Smooth muscle cell (in vitro differentiated cells): ENCODE measurements around the gene BLOC1S4. TPM values are rescaled to one million over a fixed set of nuclear protein-coding genes. Genes with fewer than 3 reads are reported as not detected.

Source experiments
- DNase-seq: peaks from one replicate; lab custom pipeline; 2025; ENCODE audit not compliant: unreplicated experiment; lab: John Stamatoyannopoulos, UW
- H2AFZ ChIP-seq: fragments of 200-600 bp; sonication (generic); 2 replicates; pipeline ENCODE4 v1.6.0; 2016; ENCODE audit warnings: antibody characterized with exemption, low read depth, mild to moderate bottlenecking
- H3F3A ChIP-seq: fragments of 200-600 bp; sonication (generic); 2 replicates; pipeline ENCODE4 v1.6.0; 2017; ENCODE audit warnings: antibody characterized with exemption, low read depth
- H3K27ac ChIP-seq: fragments of 200-600 bp; sonication (generic); 2 replicates; pipeline ENCODE4 v1.5.1; 2016; ENCODE audit warnings: low read depth, mild to moderate bottlenecking
- H3K27me3 ChIP-seq: fragments of 200-600 bp; sonication (generic); 2 replicates; pipeline ENCODE4 v1.6.1; 2016; ENCODE audit warnings: low read depth, mild to moderate bottlenecking
- H3K36me3 ChIP-seq: fragments of 200-600 bp; sonication (generic); 2 replicates; pipeline ENCODE4 v1.5.1; 2016; ENCODE audit warnings: low read depth
- H3K4me1 ChIP-seq: fragments of 200-600 bp; sonication (generic); 2 replicates; pipeline ENCODE4 v1.5.1; 2016; ENCODE audit warnings: low read depth
- H3K4me2 ChIP-seq: fragments of 200-600 bp; sonication (generic); 2 replicates; pipeline ENCODE4 v1.6.0; 2016; ENCODE audit warnings: mild to moderate bottlenecking
- H3K4me3 ChIP-seq: fragments of 200-600 bp; sonication (generic); 2 replicates; pipeline ENCODE4 v1.5.1; 2016; ENCODE audit warnings: mild to moderate bottlenecking
- H3K79me2 ChIP-seq: fragments of 200-600 bp; sonication (generic); 2 replicates; pipeline ENCODE4 v1.6.0; 2016; ENCODE audit warnings: low read depth, mild to moderate bottlenecking
- H3K9ac ChIP-seq: fragments of 200-600 bp; sonication (generic); 2 replicates; pipeline ENCODE4 v1.6.0; 2016; ENCODE audit warnings: low read depth
- H3K9me3 ChIP-seq: fragments of 200-600 bp; sonication (generic); replicated peaks from 2 replicates; pipeline ENCODE4 v1.5.1; 2016; ENCODE audit warnings: low read depth
- H4K20me1 ChIP-seq: fragments of 200-600 bp; sonication (generic); 2 replicates; pipeline ENCODE4 v1.6.0; 2016; ENCODE audit warnings: low read depth
- CTCF ChIP-seq: fragments of 200-600 bp; sonication (generic); IDR thresholded peaks from 2 replicates; pipeline ENCODE4 v1.5.1; 2017; ENCODE audit warnings: borderline replicate concordance, mild to moderate bottlenecking, antibody characterized with exemption; ENCODE audit not compliant: insufficient read depth, poor library complexity, severe bottlenecking
- WGBS: methylation state at CpG from one replicate; pipeline ENCODE4 v1.1.7; 2016; ENCODE audit warnings: low lambda C conversion rate; 5-methylcytosine and 5-hydroxymethylcytosine counted together
- polyA plus RNA-seq: library from polyadenylated mRNA; unstranded; fragments of >200 nt; fragmentation: Nextera tagmentation; extraction: Ambion mirVana; gene quantifications from 2 replicates; pipeline ENCODE4 v1.2.1, GENCODE V29; 2016
- total RNA-seq: library from RNA; depleted of rRNA; stranded (reverse); fragments of >200 nt; gene quantifications from 2 replicates; pipeline ENCODE4 v1.2.3, GENCODE V29; 2014

BLOC1S4 gene
- total and polyA plus RNA-seq, 2 experiments from 2014 or later, result 21.8 to 41.8 TPM

- H3K27ac ChIP-seq, result peak overlapping the region; percentile 67
- H3K27me3 ChIP-seq, result no peaks in the 10 kb centered on the region
Measured at GRCh38 chr4:6689506-6689960, 26.4 kb upstream of the BLOC1S4 start.

GRCh38 chr4:6692379-6692778, 23.6 kb upstream of the BLOC1S4 start:
- peaks cover 4% of the 10 kb centered on the region for H3K4me1 ChIP-seq
- H3K36me3 ChIP-seq, result no peaks in the 10 kb centered on the region
- H3K79me2 ChIP-seq, result no peaks in the 10 kb centered on the region
- H3K27me3 ChIP-seq, result no peaks in the 10 kb centered on the region
- no peak for DNase-seq
- TF ChIP-seq CTCF, result no peak
- H2AFZ ChIP-seq, result no peak overlapping the region
- no peaks in the 10 kb centered on the region for H4K20me1 ChIP-seq
- no peak overlapping the region for H3K4me3 ChIP-seq
- no peak overlapping the region for H3K4me2 ChIP-seq
- H3K9ac ChIP-seq, result no peak overlapping the region
- 94% methylated on average over 8 of the region's 8 CpGs for WGBS
- peaks cover 10% of the 10 kb centered on the region for H3F3A ChIP-seq
- H3K27ac ChIP-seq, result peak overlapping the region; percentile 67
- H3K9me3 ChIP-seq, result no peaks in the 10 kb centered on the region

More at GRCh38 chr4:6689506-6689960, 26.4 kb upstream of the BLOC1S4 start:
- Histone ChIP-seq H3F3A (peaks cover 10% of the 10 kb centered on the region), H2AFZ (no peak overlapping the region), H3K4me3 (no peak overlapping the region), H3K4me2 (peak overlapping the region; percentile 79), H3K9me3 (no peaks in the 10 kb centered on the region), H3K9ac (peak overlapping the region; percentile 32), H3K36me3 (no peaks in the 10 kb centered on the region), H4K20me1 (no peaks in the 10 kb centered on the region), H3K79me2 (no peaks in the 10 kb centered on the region), H3K4me1 (peaks cover 4% of the 10 kb centered on the region)
- TF ChIP-seq CTCF, result no peak
- WGBS, result 84% methylated on average over 14 of the region's 15 CpGs
- DNase-seq, result no peak

DNA sequence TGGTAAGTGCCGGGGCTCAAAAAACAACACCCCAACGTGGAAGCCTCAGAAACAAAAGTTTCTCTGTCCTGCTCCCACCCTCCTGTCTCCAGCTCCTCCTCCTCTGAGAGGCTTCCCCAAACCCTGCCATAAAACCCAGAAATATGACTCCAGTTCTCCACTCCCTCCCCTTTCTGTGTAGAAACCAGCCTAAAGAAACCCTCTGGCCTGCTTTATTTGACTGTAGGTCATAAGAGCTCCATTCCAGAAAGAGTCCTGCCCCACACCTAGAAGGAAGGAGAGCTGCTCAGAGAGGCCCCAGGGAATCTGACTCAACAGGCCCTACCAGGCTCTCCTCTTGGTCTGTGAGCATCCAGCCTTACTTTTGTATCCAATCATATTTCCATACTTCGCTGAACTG, 23.2 kb upstream of the BLOC1S4 start:
- Histone ChIP-seq H3K4me2 (no peak overlapping the region), H3K4me1 (peaks cover 4% of the 10 kb centered on the region), H3K4me3 (no peak overlapping the region), H3K9ac (no peak overlapping the region), H3F3A (peaks cover 10% of the 10 kb centered on the region), H4K20me1 (no peaks in the 10 kb centered on the region), H3K36me3 (no peaks in the 10 kb centered on the region), H3K79me2 (no peaks in the 10 kb centered on the region), H3K27me3 (no peaks in the 10 kb centered on the region), H3K9me3 (no peaks in the 10 kb centered on the region), H2AFZ (no peak overlapping the region), H3K27ac (peak overlapping the region; percentile 67)
- TF ChIP-seq CTCF, result no peak
- 75% methylated on average over 3 of the region's 3 CpGs for WGBS
- no peak for DNase-seq
